Measurements from ENCODE around the gene MAX. TPM values are rescaled to one million over a fixed set of nuclear protein-coding genes. Genes with fewer than 3 reads are reported as not detected.

MAX gene
- total and polyA plus RNA-seq, 2 of the 8 experiments (the other 6 are each of a cell fraction or from before 2014, with no cell fraction given) = 36.9 to 65.1 TPM

- no peak for TF ChIP-seq EP300 (IDR thresholded peaks at IDR 0.05; ENCODE audit: borderline replicate concordance in 1 of 2, low read depth in 2 of 2, low read length in 2 of 2)
These were observed 49.5 kb downstream of the MAX start (continued) for GRCh38 chr14:65052832-65053231.
